ENCODE data around the gene CNTN4. TPM values are rescaled to one million over a fixed set of nuclear protein-coding genes. Genes with fewer than 3 reads are reported as not detected.

Gene CNTN4
- total RNA-seq, 3 donors from 2014 or later (not counting 1 experiment from before 2014, with no cell fraction given), result not detected

GRCh38 chr3:2356298-2356950 is 257.8 kb downstream of the CNTN4 start:
- DNase-seq (no peak), ATAC-seq (no peak)
- no peak overlapping the region for H3K27ac ChIP-seq (ENCODE audit: low read length)
- TF ChIP-seq, protein P1, sequence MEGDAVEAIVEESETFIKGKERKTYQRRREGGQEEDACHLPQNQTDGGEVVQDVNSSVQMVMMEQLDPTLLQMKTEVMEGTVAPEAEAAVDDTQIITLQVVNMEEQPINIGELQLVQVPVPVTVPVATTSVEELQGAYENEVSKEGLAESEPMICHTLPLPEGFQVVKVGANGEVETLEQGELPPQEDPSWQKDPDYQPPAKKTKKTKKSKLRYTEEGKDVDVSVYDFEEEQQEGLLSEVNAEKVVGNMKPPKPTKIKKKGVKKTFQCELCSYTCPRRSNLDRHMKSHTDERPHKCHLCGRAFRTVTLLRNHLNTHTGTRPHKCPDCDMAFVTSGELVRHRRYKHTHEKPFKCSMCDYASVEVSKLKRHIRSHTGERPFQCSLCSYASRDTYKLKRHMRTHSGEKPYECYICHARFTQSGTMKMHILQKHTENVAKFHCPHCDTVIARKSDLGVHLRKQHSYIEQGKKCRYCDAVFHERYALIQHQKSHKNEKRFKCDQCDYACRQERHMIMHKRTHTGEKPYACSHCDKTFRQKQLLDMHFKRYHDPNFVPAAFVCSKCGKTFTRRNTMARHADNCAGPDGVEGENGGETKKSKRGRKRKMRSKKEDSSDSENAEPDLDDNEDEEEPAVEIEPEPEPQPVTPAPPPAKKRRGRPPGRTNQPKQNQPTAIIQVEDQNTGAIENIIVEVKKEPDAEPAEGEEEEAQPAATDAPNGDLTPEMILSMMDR (IDR thresholded peaks at IDR 0.05), result no peak
- H3K4me1 Mint-ChIP-seq, result no peaks in the 10 kb centered on the region
- H3K27me3 ChIP-seq (ENCODE audit: control insufficient read depth, insufficient read depth, low read length), result no peaks in the 10 kb centered on the region
- no peak overlapping the region for H3K4me3 ChIP-seq (ENCODE audit: low read length)
- 89% methylated on average over 3 of the region's 3 CpGs for WGBS (ENCODE audit: insufficient coverage)
- H3K9me3 ChIP-seq (ENCODE audit: control insufficient read depth, insufficient read depth, low read length), result peaks cover 5% of the 10 kb centered on the region
- no peaks in the 10 kb centered on the region for H3K4me1 ChIP-seq (ENCODE audit: control insufficient read depth, insufficient read depth, low read length)
- no peaks in the 10 kb centered on the region for H3K36me3 ChIP-seq (ENCODE audit: control insufficient read depth, insufficient read depth, low read length)
- intact Hi-C loops (cut with micrococcal nuclease), result no loop called here
- no peak overlapping the region for H3K4me3 Mint-ChIP-seq
- peaks cover 7 to 10% of the 10 kb centered on the region in 2 donors for H3K9me3 Mint-ChIP-seq
- no peaks in the 10 kb centered on the region for H3K36me3 Mint-ChIP-seq
- H3K27ac Mint-ChIP-seq, result no peak overlapping the region
- no peaks in the 10 kb centered on the region for H3K27me3 Mint-ChIP-seq (ENCODE audit: low read depth in 2 of 2)

- H3K36me3 Mint-ChIP-seq, result no peaks in the 10 kb centered on the region
- no peaks in the 10 kb centered on the region for H3K4me1 Mint-ChIP-seq
- H3K36me3 ChIP-seq (ENCODE audit: control insufficient read depth, insufficient read depth, low read length), result no peaks in the 10 kb centered on the region
- WGBS (ENCODE audit: insufficient coverage), result 93% methylated on average over 1 of the region's 2 CpGs
- DNase-seq (no peak), ATAC-seq (no peak)
- peaks cover 6 to 15% of the 10 kb centered on the region in 2 donors for H3K9me3 Mint-ChIP-seq
- H3K4me3 Mint-ChIP-seq, result no peak overlapping the region
- H3K27ac ChIP-seq (ENCODE audit: low read length), result no peak overlapping the region
- H3K9me3 ChIP-seq (ENCODE audit: control insufficient read depth, insufficient read depth, low read length), result no peaks in the 10 kb centered on the region
- H3K4me1 ChIP-seq (ENCODE audit: control insufficient read depth, insufficient read depth, low read length), result no peaks in the 10 kb centered on the region
- no peak overlapping the region for H3K27ac Mint-ChIP-seq
- H3K4me3 ChIP-seq (ENCODE audit: low read length), result no peak overlapping the region
- no peaks in the 10 kb centered on the region for H3K27me3 ChIP-seq (ENCODE audit: control insufficient read depth, insufficient read depth, low read length)
- TF ChIP-seq, protein P1 (IDR thresholded peaks at IDR 0.05), result no peak
- intact Hi-C loops (cut with micrococcal nuclease), result no loop called here
- no peaks in the 10 kb centered on the region for H3K27me3 Mint-ChIP-seq (ENCODE audit: low read depth in 2 of 2)
These were observed 262.1 kb downstream of the CNTN4 start for GRCh38 chr3:2360815-2361214.

DNA sequence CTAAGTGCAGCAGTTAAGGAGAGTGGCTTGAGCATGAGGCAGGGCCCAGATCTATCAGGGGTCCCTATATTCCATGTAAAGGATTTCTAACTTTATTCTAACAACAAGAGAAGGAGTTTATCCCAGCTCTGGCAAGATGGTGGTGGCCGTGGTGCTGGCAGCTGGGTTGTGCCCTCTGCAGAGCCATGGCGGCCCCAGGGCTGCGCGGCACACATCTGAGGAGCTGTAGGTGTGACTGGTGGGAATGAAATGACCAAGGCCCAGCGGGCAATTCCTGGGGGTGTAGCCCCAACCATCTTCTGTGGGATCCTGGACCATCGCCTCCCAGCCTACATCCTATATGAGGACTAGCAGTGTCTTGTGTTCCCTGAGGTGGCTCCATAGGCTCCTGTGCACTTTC is 263.5 kb downstream of the CNTN4 start:
- Histone ChIP-seq H3K27ac (ENCODE audit: low read length) (no peak overlapping the region), H3K9me3 (ENCODE audit: control insufficient read depth, insufficient read depth, low read length) (no peaks in the 10 kb centered on the region), H3K27me3 (ENCODE audit: control insufficient read depth, insufficient read depth, low read length) (no peaks in the 10 kb centered on the region), H3K4me3 (ENCODE audit: low read length) (no peak overlapping the region), H3K4me1 (ENCODE audit: control insufficient read depth, insufficient read depth, low read length) (no peaks in the 10 kb centered on the region), H3K36me3 (ENCODE audit: control insufficient read depth, insufficient read depth, low read length) (no peaks in the 10 kb centered on the region)
- Mint-ChIP-seq H3K9me3 (peaks cover 3 to 10% of the 10 kb centered on the region in 2 donors), H3K27me3 (ENCODE audit: low read depth in 2 of 2) (no peaks in the 10 kb centered on the region), H3K4me1 (no peaks in the 10 kb centered on the region), H3K4me3 (no peak overlapping the region), H3K27ac (no peak overlapping the region), H3K36me3 (no peaks in the 10 kb centered on the region)
- DNase-seq (no peak), ATAC-seq (no peak)
- WGBS (ENCODE audit: insufficient coverage), result 95% methylated on average over 6 of the region's 6 CpGs
- intact Hi-C loops (cut with micrococcal nuclease), result no loop called here
- TF ChIP-seq, protein P1 (IDR thresholded peaks at IDR 0.05), result no peak

DNA sequence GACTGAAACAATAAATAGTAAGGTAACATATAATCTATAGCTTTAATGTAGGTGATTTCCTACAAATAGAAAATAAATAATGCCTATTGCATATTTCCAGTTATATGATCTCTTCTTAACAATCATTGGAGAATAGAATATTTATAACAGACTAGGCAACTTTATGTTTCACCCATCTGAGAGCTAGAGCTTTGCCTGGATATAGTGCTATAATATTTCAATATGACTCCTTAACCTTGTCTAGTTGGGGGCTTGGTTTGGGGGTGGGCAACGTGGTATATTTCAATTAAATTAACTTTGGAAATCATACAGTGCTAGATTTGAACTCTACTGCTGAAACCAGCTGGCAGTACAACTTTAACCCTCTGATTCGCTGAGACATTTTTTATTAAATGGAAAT is 265.2 kb downstream of the CNTN4 start:
- Histone ChIP-seq H3K36me3 (ENCODE audit: control insufficient read depth, insufficient read depth, low read length) (no peaks in the 10 kb centered on the region), H3K4me3 (ENCODE audit: low read length) (no peak overlapping the region), H3K9me3 (ENCODE audit: control insufficient read depth, insufficient read depth, low read length) (no peaks in the 10 kb centered on the region), H3K27ac (ENCODE audit: low read length) (no peak overlapping the region), H3K4me1 (ENCODE audit: control insufficient read depth, insufficient read depth, low read length) (no peaks in the 10 kb centered on the region), H3K27me3 (ENCODE audit: control insufficient read depth, insufficient read depth, low read length) (no peaks in the 10 kb centered on the region)
- 40% methylated on average over 1 of the region's 2 CpGs for WGBS (ENCODE audit: insufficient coverage)
- H3K9me3 Mint-ChIP-seq, result peaks cover 3 to 10% of the 10 kb centered on the region in 2 donors
- no peaks in the 10 kb centered on the region for H3K27me3 Mint-ChIP-seq (ENCODE audit: low read depth in 2 of 2)
- ATAC-seq, result no peak
- H3K36me3 Mint-ChIP-seq, result no peaks in the 10 kb centered on the region
- H3K4me1 Mint-ChIP-seq, result no peaks in the 10 kb centered on the region
- no peak overlapping the region for H3K4me3 Mint-ChIP-seq
- intact Hi-C loops (cut with micrococcal nuclease), result no loop called here
- H3K27ac Mint-ChIP-seq, result no peak overlapping the region
- no peak for DNase-seq
- TF ChIP-seq, protein P1 (IDR thresholded peaks at IDR 0.05), result no peak
